ENCODE measurements around the gene ARHGAP33.
"Not testable (repeated sequence)": the region's sequence is repeated elsewhere in the genome, so short reads cannot be mapped to it uniquely, and the experiment has no call there.

ARHGAP33 gene

GRCh38 chr19:35793381-35794165 lies 18.2 kb downstream of the ARHGAP33 start:
- no peak for DNase-seq

GRCh38 chr19:35795564-35795963 lies 20.2 kb downstream of the ARHGAP33 start:
- not testable (repeated sequence) for DNase-seq

- DNase-seq, result no peak
Observed at GRCh38 chr19:35796645-35797542, 21.5 kb downstream of the ARHGAP33 start.

- no peak for DNase-seq
Observed at GRCh38 chr19:35797663-35798062, 22.3 kb downstream of the ARHGAP33 start.

DNA sequence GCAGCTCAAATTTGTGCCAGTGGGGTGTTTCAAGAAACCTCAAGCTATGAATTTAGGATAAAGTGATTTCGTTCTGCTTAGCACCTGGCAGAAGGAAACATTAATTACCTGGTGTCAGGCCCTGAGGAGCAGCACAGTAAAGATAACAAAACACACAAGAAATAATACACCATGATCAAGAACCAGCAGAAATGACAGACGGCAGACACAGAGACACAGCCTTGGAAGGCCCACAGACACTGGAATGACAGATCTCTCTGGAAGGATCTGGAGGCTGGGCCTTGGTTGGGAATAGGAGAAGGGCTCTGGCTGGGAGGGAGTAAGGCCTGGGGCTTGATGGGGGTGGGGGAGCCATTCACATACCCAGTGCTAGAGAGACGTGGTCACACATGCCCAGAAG lies 26.5 kb downstream of the ARHGAP33 start:
- DNase-seq, result no peak

GRCh38 chr19:35805526-35806102 lies 30.2 kb downstream of the ARHGAP33 start:
- peak; percentile 67 to 79 for DNase-seq

DNA sequence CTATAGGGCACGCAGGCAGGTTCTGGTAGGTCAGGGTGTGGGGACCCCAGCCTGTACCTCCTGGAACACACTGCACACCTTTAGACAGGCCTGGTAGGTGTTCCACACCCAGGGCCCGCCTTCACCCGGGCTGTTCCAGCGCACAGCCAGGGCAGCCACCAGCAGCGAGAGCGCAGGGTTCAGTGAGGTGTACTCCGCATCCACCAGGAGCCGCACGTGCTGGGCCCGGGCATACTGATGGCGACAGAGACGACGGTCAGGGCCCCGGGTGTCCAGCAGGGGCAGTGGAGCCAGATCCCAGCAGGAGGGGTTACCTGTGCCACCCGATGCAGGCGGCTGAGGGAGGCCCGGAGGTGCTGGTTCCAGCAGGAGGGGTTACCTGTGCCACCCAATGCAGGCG lies 31.2 kb downstream of the ARHGAP33 start:
- no peak for DNase-seq

- no peak for DNase-seq
Observed at GRCh38 chr19:35807633-35808032, 32.3 kb downstream of the ARHGAP33 start.

DNA sequence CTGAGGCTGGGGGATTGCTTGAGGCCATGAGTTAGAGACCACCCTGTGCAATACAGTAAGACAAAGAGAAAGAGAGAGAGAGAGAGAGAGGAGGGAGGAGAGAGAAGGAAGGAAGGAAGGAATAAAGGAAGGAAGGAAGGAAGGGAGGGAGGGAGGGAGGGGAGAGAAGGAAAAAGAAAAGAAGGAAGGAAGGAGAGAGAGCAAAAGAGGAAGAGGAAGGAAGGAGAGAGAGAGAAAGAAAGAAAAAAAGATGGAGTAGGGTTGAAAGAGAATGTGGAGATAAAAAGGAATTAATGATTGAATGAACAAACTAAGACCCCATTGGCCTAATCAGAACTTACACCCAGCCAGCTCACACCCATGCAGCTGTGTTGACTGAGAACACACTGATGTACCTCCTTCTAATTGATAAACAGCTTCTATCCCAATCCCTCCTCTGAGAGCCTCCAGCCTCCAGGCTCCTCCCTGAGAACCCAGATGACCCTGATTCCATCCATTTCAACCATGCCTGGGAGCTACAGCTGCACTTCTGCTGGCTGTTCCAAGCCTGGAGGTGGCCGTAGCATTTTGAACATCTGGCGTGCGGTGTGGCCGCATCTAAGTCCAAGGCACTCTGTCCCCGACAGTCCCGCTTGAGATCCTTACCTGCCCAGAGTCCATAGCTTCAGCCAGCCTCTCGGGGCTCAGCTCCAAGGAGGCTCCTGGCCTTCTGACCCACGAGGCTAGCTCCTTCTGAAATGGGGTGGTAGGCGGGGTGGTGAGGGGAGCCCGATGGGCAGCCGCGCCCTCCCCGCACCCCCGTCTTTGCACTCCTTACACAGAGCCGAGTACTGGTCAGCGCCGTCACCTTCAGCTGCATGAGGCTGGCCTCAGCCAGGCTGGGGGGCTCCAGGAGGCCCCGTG lies 36.2 kb downstream of the ARHGAP33 start:
- no peak for DNase-seq

GRCh38 chr19:35812220-35813042 lies 37.1 kb downstream of the ARHGAP33 start, which contains the start of gene PRODH2:
Gene PRODH2, minus strand, starts transcription at chr19:35812845. Its CDS starts 40 bp downstream, at chr19:35812805.
- DNase-seq, result no peak

GRCh38 chr19:35813043-35813890 lies 37.9 kb downstream of the ARHGAP33 start:
- no peak for DNase-seq

DNA sequence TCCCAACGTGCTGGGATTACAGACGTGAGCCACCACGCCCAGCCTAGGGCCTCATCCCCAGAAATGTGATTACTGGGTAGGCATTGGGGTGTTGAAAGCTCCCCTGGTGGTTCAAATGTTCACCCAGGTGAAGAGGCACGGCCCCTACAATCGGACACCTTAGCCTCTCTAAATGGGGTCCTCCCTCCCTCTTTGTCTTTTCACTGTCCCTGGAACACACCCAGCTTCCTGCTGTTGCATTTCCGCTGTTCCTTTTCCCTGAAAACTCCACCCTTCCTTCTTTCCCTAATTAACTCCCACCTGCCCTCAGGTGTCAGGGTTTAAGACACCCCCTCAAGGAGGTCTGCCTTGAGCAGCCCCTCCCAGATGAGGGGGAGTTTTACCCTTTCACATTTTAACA lies 40.9 kb downstream of the ARHGAP33 start:
- DNase-seq, result no peak

GRCh38 chr19:35816846-35817245 lies 41.5 kb downstream of the ARHGAP33 start:
- DNase-seq, result no peak

- no peak for DNase-seq
Observed at GRCh38 chr19:35818445-35818844, 43.1 kb downstream of the ARHGAP33 start.

DNA sequence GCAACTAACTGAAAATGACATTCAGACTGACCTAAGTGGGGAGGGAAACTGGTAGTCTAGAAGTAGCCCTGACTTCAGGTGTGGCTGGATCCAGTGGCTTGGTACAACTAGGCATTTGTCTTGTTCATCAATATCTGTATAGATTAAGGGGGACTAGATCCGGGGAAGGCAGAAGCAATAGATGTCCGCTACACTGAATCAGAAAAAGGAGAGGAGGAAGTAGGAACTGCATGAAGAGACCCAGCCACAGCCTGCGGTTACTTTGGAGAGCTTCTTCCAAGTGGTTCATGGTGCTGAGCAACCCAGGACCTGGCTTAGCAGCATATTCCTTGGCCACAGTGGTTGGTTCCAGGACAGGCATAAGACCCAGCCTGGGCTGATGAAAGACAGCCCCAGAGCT lies 47.2 kb downstream of the ARHGAP33 start:
- DNase-seq, result no peak

DNA sequence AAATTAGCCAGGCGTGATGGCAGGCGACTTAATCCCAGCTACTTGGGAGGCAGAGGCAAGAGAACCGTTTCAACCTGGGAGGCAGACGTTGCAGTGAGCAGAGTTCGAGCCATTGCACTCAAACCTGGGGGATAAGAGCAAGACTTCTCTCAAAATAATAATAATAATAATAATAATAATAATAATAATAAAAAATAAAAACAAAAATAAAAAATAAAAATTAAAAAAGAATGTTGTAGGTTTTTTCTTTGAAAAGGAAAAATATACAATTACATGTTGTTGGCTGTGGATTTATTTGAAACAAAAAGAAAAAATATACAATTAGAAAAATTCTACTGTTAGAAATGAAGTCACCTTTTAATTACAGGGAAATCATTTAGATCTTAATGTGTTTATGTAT lies 48.8 kb downstream of the ARHGAP33 start:
- DNase-seq, result no peak

GRCh38 chr19:35828692-35829301 lies 53.4 kb downstream of the ARHGAP33 start:
- no peak for DNase-seq

DNA sequence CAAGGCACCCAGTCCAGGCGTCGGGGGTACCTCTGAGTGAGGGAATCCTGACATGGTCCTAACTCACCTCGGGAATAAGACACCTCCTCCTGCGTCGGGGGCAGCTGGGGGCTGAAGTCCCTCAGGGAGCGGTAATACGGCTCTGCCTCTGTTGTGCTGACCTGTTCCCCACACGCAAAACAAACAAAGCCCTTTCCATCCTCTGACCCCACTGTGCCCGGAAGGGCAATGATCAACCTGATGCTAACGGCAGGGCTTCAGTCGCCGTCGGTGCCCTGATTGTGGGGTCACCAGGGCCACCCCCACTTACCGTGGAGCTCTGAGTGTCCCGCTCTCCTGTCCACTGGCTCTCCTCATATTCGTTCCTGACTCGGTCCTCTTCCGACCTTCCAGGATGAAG lies 55.6 kb downstream of the ARHGAP33 start:
- no peak for DNase-seq

DNA sequence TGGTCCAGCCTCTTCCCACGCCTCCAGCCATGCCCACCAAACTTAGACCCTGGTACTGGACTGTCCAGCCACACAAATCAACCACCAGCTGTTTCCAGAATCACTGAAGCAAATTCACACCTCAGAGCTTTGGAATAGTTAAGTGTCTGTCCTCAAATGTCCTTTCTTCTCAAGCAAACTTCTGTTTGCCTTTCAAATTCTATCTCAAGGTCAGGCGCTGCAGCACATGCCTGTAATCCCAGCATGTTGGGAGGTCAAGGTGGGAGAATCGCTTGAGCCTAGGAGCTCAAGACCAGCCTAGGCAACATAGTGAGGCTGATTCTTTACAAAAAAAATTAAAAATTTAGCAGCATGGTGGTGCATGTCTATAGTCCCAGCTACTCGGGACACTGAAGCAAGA lies 56.7 kb downstream of the ARHGAP33 start:
- DNase-seq, result no peak

DNA sequence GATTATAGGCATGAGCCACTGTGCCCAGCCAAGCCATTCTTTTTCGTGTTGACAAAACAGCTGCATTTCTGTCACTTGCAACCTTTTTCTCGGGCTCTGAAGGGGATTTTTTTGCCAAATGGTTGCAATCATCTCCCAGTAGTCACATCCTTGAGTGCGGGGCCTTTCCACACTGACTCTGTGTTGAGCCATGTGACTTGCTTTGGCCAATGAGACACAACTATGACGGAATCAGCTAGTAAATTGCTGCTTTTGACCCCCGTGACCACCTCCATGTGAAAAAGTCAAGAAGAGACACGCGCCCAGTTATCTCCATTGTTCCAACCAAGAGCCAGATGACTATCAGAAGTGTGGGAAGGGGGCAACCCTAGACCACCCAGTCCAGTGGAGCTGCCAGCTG lies 58.6 kb downstream of the ARHGAP33 start:
- DNase-seq, result no peak

Data from SHP77 (cell line).